OCI-LY7 (cell line): Measurements from ENCODE around the gene PLCB3. TPM values are rescaled to one million over a fixed set of nuclear protein-coding genes. Genes with fewer than 3 reads are reported as not detected.
A peak's percentile ranks its signal among the peaks of the same experiment; 100 is the strongest.

Source experiments
- BruUV-seq: library from RNA; stranded (reverse); fragments of 400-500 nt; replicated peaks from 2 replicates; lab custom pipeline; 2021; lab: Mats Ljungman, UMichigan
- CTCF ChIA-PET: fragments of 300-600 bp; sonication (Branson Sonifier 250); formaldehyde crosslinking; loops from one replicate; lab custom pipeline; 2022; ENCODE audit warnings: antibody characterized with exemption; ENCODE audit not compliant: unreplicated experiment; lab: Charles Lee
- POLR2A ChIA-PET: fragments of 300-600 bp; sonication (Branson Sonifier 250); formaldehyde crosslinking; loops from one replicate; lab custom pipeline; 2022; ENCODE audit warnings: antibody characterized with exemption; lab: Charles Lee
- DNase-seq: peaks from one replicate; pipeline ENCODE4 v3.0.0-alpha.2; 2015; ENCODE audit warnings: low spot score
- H2AFZ ChIP-seq: fragments of 200-600 bp; sonication (generic), shearing (Covaris generic); 2 replicates; pipeline ENCODE4 v1.6.1; 2014; ENCODE audit warnings: mild to moderate bottlenecking, antibody characterized with exemption, low read length, moderate library complexity
- H3K27ac ChIP-seq: fragments of 200-600 bp; sonication (generic); 2 replicates; pipeline ENCODE4 v1.5.1; 2014; ENCODE audit warnings: mixed run types, low read depth, mild to moderate bottlenecking, moderate library complexity, low read length, inconsistent platforms; ENCODE audit not compliant: poor library complexity, severe bottlenecking
- H3K36me3 ChIP-seq: fragments of 200-600 bp; sonication (generic); 2 replicates; pipeline ENCODE4 v1.6.1; 2014; ENCODE audit warnings: mild to moderate bottlenecking, antibody characterized with exemption, low read length, moderate library complexity, mixed read lengths; ENCODE audit not compliant: insufficient read depth
- H3K4me1 ChIP-seq: fragments of 200-600 bp; sonication (generic); 2 replicates; pipeline ENCODE4 v1.5.1; 2014; ENCODE audit warnings: mild to moderate bottlenecking, low read length; ENCODE audit not compliant: insufficient read depth, poor library complexity, severe bottlenecking
- H3K4me2 ChIP-seq: fragments of 200-600 bp; sonication (generic); 2 replicates; pipeline ENCODE4 v1.6.1; 2014; ENCODE audit warnings: mild to moderate bottlenecking, low read length
- H3K4me3 ChIP-seq: fragments of 200-600 bp; sonication (generic); 2 replicates; pipeline ENCODE4 v1.5.1; 2014; ENCODE audit warnings: mild to moderate bottlenecking, low read depth, low read length; ENCODE audit not compliant: poor library complexity, severe bottlenecking
- H3K79me2 ChIP-seq: fragments of 200-600 bp; sonication (generic); 2 replicates; pipeline ENCODE4 v1.6.1; 2016; ENCODE audit warnings: low read depth, mild to moderate bottlenecking, low read length, moderate library complexity, mixed read lengths; ENCODE audit not compliant: insufficient read depth
- H3K9me2 ChIP-seq: fragments of 200-600 bp; sonication (generic); 2 replicates; pipeline ENCODE4 v1.6.1; 2016; ENCODE audit warnings: mild to moderate bottlenecking, low read length, mixed read lengths; ENCODE audit not compliant: insufficient read depth
- H3K9me3 ChIP-seq: fragments of 200-600 bp; sonication (generic); 2 replicates; pipeline ENCODE4 v1.6.1; 2014; ENCODE audit warnings: mild to moderate bottlenecking, mixed run types, low read length, mixed read lengths
- H4K20me1 ChIP-seq: fragments of 200-600 bp; sonication (generic); 2 replicates; pipeline ENCODE4 v1.6.1; 2014; ENCODE audit warnings: mild to moderate bottlenecking, antibody characterized with exemption, low read length, moderate library complexity, mixed read lengths; ENCODE audit not compliant: insufficient read depth
- CTCF ChIP-seq: fragments of 200-600 bp; sonication (generic); conservative IDR thresholded peaks from 2 replicates; pipeline ENCODE4 v1.5.1; 2014; ENCODE audit warnings: mild to moderate bottlenecking, antibody characterized with exemption, low read length, moderate library complexity, mixed read lengths
- EZH2phosphoT487 ChIP-seq: fragments of 200-600 bp; sonication (generic); IDR thresholded peaks from 2 replicates; pipeline ENCODE4 v1.6.1; 2018; ENCODE audit warnings: low read depth, borderline replicate concordance, mild to moderate bottlenecking, mixed run types, antibody characterized with exemption, low read length, moderate library complexity, mixed read lengths
- intact Hi-C: fragments of 100-400 bp; cut with micrococcal nuclease; formaldehyde crosslinking; loops from one replicate; pipeline ENCODE4 v1.10.0; 2022; ENCODE audit not compliant: unreplicated experiment
- total RNA-seq, 2 experiments: library from RNA; depleted of rRNA in 1 of 2; stranded (reverse); fragments of >200 nt in 1 of 2; shearing (Covaris generic) in 1 of 2; gene quantifications; 2 replicates each; pipeline ENCODE4 v1.2.3, GENCODE V29; 2014 to 2022

PLCB3 gene
- total RNA-seq, 2 experiments from 2014 or later: 7.6 to 10.3 TPM

GRCh38 chr11:64222651-64223000 is 28.7 kb upstream of the PLCB3 start:
- Histone ChIP-seq H2AFZ (no peak overlapping the region), H4K20me1 (no peaks in the 10 kb centered on the region; the same call in 1 of the 2 replicates), H3K27ac (no peak overlapping the region), H3K36me3 (peaks cover 61% of the 10 kb centered on the region), H3K9me3 (no peaks in the 10 kb centered on the region), H3K79me2 (peaks cover 8% of the 10 kb centered on the region; the same call in 1 of the 2 replicates), H3K4me2 (no peak overlapping the region), H3K9me2 (no peaks in the 10 kb centered on the region), H3K4me1 (peaks cover 15% of the 10 kb centered on the region), H3K4me3 (no peak overlapping the region)
- POLR2A ChIA-PET: interaction anchor here (0.6 to 2.1 kb wide), 3 partner anchors 15 to 30 kb away, joined by 3 to 15 read pairs (median 4); partner anchors contain the start of gene FERMT3
- no TSS peak for BruUV-seq
- TF ChIP-seq EZH2phosphoT487 (no peak), CTCF (no peak)
- DNase-seq: no peak
- intact Hi-C loops: no loop called here
- CTCF ChIA-PET: no interaction called here

DNA sequence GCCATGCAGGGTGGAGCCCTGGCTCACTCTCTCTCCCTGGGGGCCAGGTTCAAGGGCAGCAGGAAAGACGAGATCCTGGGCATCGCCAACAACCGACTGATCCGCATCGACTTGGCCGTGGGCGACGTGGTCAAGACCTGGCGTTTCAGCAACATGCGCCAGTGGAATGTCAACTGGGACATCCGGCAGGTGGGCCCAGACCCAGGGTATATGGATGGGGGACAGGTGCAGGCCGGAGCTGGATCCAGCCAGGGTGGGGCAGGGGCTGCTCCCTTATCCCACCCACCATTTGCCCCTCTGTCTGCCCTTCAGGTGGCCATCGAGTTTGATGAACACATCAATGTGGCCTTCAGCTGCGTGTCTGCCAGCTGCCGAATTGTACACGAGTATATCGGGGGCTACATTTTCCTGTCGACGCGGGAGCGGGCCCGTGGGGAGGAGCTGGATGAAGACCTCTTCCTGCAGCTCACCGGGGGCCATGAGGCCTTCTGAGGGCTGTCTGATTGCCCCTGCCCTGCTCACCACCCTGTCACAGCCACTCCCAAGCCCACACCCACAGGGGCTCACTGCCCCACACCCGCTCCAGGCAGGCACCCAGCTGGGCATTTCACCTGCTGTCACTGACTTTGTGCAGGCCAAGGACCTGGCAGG is 28.2 kb upstream of the PLCB3 start:
- Histone ChIP-seq H3K4me1 (peaks cover 17% of the 10 kb centered on the region), H3K4me3 (no peak overlapping the region), H3K27ac (no peak overlapping the region), H3K79me2 (peaks cover 8% of the 10 kb centered on the region; the same call in 1 of the 2 replicates), H2AFZ (no peak overlapping the region), H3K36me3 (peaks cover 58% of the 10 kb centered on the region), H4K20me1 (no peaks in the 10 kb centered on the region; the same call in 1 of the 2 replicates), H3K9me2 (no peaks in the 10 kb centered on the region), H3K9me3 (no peaks in the 10 kb centered on the region), H3K4me2 (no peak overlapping the region)
- DNase-seq: no peak
- BruUV-seq: TSS peak; percentile 80
- ChIA-PET POLR2A (interaction anchor here (0.6 to 2.1 kb wide), 4 partner anchors 16 to 31 kb away, joined by 3 to 15 read pairs (median 4); partner anchors contain the start of gene FERMT3), CTCF (no interaction called here)
- intact Hi-C loops: no loop called here
- TF ChIP-seq EZH2phosphoT487 (no peak), CTCF (no peak)
